ENCODE measurements around the gene OTOGL.

GRCh38 chr12:80143537-80143936 is 44.2 kb downstream of the OTOGL start:
- no peak for TF ChIP-seq POLR2A (IDR thresholded peaks at IDR 0.05)
- TF ChIP-seq, protein P1, sequence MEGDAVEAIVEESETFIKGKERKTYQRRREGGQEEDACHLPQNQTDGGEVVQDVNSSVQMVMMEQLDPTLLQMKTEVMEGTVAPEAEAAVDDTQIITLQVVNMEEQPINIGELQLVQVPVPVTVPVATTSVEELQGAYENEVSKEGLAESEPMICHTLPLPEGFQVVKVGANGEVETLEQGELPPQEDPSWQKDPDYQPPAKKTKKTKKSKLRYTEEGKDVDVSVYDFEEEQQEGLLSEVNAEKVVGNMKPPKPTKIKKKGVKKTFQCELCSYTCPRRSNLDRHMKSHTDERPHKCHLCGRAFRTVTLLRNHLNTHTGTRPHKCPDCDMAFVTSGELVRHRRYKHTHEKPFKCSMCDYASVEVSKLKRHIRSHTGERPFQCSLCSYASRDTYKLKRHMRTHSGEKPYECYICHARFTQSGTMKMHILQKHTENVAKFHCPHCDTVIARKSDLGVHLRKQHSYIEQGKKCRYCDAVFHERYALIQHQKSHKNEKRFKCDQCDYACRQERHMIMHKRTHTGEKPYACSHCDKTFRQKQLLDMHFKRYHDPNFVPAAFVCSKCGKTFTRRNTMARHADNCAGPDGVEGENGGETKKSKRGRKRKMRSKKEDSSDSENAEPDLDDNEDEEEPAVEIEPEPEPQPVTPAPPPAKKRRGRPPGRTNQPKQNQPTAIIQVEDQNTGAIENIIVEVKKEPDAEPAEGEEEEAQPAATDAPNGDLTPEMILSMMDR (IDR thresholded peaks at IDR 0.05) = no peak

Measured in adrenal gland (tissue), 5 donors.